Lower leg skin (tissue), 4 donors: ENCODE results near the gene ELMO3. TPM values are rescaled to one million over a fixed set of nuclear protein-coding genes. Genes with fewer than 3 reads are reported as not detected.

Experiments used
- DNase-seq, 2 donors: peaks; one replicate each; pipeline ENCODE4 v3.0.0-alpha.2; 2019; ENCODE audit warnings: low spot score in 2 of 2
- H3K4me3 ChIP-seq: fragments of 200-600 bp; sonication (generic); 2 replicates; pipeline ENCODE4 v1.5.1; 2017; ENCODE audit warnings: mild to moderate bottlenecking, low read depth; ENCODE audit not compliant: poor library complexity, severe bottlenecking
- CTCF ChIP-seq, 3 donors: fragments of 450-650 bp; IDR thresholded peaks; one replicate each; pipeline ENCODE4 v1.5.1; 2016; ENCODE audit warnings: antibody characterized with exemption in 3 of 3, mild to moderate bottlenecking in 3 of 3, moderate library complexity in 2 of 3
- POLR2A ChIP-seq, 2 donors: fragments of 450-650 bp; IDR thresholded peaks; one replicate each; pipeline ENCODE4 v1.6.1; 2016 to 2017; ENCODE audit warnings: antibody characterized with exemption in 2 of 2, mild to moderate bottlenecking in 1 of 2, moderate library complexity in 1 of 2
- WGBS, 2 donors: methylation state at CpG; one replicate each; pipeline ENCODE4 v1.1.5; 2018; 5-methylcytosine and 5-hydroxymethylcytosine counted together
- intact Hi-C: fragments of 100-400 bp; cut with DNase I; formaldehyde crosslinking; loops from one replicate; pipeline ENCODE4 v1.15.0; 2023; ENCODE audit warnings: low total_unique reads
- total RNA-seq, 4 donors: library from RNA; depleted of rRNA; stranded (reverse); fragments of >200 nt; gene quantifications; one replicate each; pipeline ENCODE4 v1.1.0, GENCODE V29; 2016

ELMO3 gene
- total RNA-seq, 4 donors from 2014 or later, result 37.2 to 62.2 (median 51.6) TPM

DNA sequence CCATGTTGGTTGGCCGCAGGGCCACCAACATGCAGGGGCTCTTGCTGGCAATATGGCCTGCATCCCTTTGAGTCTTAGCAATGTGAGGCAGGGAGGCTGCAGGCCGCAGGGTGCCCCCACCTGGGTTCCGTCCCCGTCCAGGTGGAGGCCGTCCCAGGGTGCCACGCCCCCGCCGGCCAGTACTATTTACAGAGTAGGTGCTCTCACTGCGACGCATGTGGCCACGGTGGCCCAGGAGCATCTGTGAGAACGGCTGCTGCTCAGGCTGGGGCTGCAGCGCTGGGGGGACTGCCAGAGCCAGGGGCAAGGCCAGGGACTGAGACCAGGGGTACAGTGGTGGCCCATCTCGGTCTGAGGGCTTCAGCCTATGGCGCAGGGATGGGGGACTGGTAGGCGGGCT, 18.8 kb upstream of the ELMO3 start:
- TF ChIP-seq CTCF (IDR thresholded peaks at IDR 0.05) (no peak), POLR2A (IDR thresholded peaks at IDR 0.05) (no peak)
- no peak overlapping the region for H3K4me3 ChIP-seq
- no peak for DNase-seq
- intact Hi-C loops, result no loop called here
- WGBS, 2 donors, result 90 to 95% methylated on average over 14 to 16 of the region's 16 CpGs

GRCh38 chr16:67181346-67181745, 17.6 kb upstream of the ELMO3 start:
- no peak for DNase-seq
- 30 to 47% methylated on average over 2 of the region's 2 CpGs for WGBS, 2 donors
- intact Hi-C loops, result no loop called here
- no peak for TF ChIP-seq POLR2A (IDR thresholded peaks at IDR 0.05)
- TF ChIP-seq CTCF (IDR thresholded peaks at IDR 0.05), result no peak
- H3K4me3 ChIP-seq, result no peak overlapping the region

- TF ChIP-seq POLR2A (IDR thresholded peaks at IDR 0.05), result no peak
- TF ChIP-seq CTCF (IDR thresholded peaks at IDR 0.05), result no peak
- DNase-seq, result no peak
- intact Hi-C loops, result no loop called here
- 74 to 81% methylated on average over 2 of the region's 2 CpGs for WGBS, 2 donors
- H3K4me3 ChIP-seq, result no peak overlapping the region
Observed at GRCh38 chr16:67182288-67182687, 16.6 kb upstream of the ELMO3 start.

- WGBS, 2 donors, result 6 to 7% methylated on average over 11 of the region's 11 CpGs
- DNase-seq, result no peak
- TF ChIP-seq CTCF (IDR thresholded peaks at IDR 0.05) (no peak), POLR2A (IDR thresholded peaks at IDR 0.05) (no peak)
- H3K4me3 ChIP-seq, result no peak overlapping the region
- intact Hi-C loops, result no loop called here
Observed at GRCh38 chr16:67183284-67183626, 15.7 kb upstream of the ELMO3 start.

GRCh38 chr16:67183627-67184452, 15.1 kb upstream of the ELMO3 start, which contains the start of gene MATCAP1:
MATCAP1 (minus strand) TSS chr16:67183963; CDS start chr16:67180610, 3,353 bp downstream.
- WGBS, 2 donors, result 1% methylated on average over 36 to 57 of the region's 77 CpGs
- TF ChIP-seq POLR2A (IDR thresholded peaks at IDR 0.05) (no peak), CTCF (IDR thresholded peaks at IDR 0.05) (peak in 1 of 3 donors; percentile 24)
- intact Hi-C loops, result no loop called here
- H3K4me3 ChIP-seq, result peak within 1 kb of the TSS; percentile 49
- DNase-seq, result peak; percentile 97 to 99
